ENCODE data around the gene TBX6.
"Not testable (repeated sequence)": the region's sequence is repeated elsewhere in the genome, so short reads cannot be mapped to it uniquely, and the experiment has no call there.

TBX6 gene

GRCh38 chr16:30127993-30128392 is 36.3 kb upstream of the TBX6 start:
- TF ChIP-seq, protein P1, sequence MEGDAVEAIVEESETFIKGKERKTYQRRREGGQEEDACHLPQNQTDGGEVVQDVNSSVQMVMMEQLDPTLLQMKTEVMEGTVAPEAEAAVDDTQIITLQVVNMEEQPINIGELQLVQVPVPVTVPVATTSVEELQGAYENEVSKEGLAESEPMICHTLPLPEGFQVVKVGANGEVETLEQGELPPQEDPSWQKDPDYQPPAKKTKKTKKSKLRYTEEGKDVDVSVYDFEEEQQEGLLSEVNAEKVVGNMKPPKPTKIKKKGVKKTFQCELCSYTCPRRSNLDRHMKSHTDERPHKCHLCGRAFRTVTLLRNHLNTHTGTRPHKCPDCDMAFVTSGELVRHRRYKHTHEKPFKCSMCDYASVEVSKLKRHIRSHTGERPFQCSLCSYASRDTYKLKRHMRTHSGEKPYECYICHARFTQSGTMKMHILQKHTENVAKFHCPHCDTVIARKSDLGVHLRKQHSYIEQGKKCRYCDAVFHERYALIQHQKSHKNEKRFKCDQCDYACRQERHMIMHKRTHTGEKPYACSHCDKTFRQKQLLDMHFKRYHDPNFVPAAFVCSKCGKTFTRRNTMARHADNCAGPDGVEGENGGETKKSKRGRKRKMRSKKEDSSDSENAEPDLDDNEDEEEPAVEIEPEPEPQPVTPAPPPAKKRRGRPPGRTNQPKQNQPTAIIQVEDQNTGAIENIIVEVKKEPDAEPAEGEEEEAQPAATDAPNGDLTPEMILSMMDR (IDR thresholded peaks at IDR 0.05; ENCODE audit: low read depth, low read length): no peak

DNA sequence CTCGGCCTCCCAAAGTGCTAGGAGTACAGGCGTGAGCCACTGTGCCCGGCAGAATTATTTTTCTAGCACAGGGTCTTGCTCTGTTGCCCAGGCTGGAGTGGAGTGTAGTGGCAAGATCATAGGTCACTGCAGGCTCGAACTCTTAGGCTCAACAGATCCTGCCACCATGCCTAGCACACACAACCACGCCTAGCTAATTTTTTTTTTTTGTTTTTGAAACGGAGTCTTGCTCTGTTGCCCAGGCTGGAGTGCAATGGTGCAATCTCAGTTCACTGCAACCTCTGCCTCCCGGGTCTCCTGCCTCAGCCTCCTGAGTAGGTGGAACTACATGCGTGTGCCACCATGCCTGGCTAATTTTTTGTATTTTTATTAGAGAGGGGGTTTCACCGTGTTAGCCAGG is 34.0 kb upstream of the TBX6 start:
- not testable (repeated sequence) for H3K4me3 ChIP-seq (ENCODE audit: low read depth, low read length)

More at GRCh38 chr16:30127993-30128392, 36.3 kb upstream of the TBX6 start:
- no peak overlapping the region for H3K4me3 ChIP-seq (ENCODE audit: low read depth, low read length)

GRCh38 chr16:30124985-30125379 is 33.3 kb upstream of the TBX6 start:
- no peak overlapping the region for H3K4me3 ChIP-seq (ENCODE audit: low read depth, low read length)
- TF ChIP-seq, protein P1 (IDR thresholded peaks at IDR 0.05; ENCODE audit: low read depth, low read length): no peak

DNA sequence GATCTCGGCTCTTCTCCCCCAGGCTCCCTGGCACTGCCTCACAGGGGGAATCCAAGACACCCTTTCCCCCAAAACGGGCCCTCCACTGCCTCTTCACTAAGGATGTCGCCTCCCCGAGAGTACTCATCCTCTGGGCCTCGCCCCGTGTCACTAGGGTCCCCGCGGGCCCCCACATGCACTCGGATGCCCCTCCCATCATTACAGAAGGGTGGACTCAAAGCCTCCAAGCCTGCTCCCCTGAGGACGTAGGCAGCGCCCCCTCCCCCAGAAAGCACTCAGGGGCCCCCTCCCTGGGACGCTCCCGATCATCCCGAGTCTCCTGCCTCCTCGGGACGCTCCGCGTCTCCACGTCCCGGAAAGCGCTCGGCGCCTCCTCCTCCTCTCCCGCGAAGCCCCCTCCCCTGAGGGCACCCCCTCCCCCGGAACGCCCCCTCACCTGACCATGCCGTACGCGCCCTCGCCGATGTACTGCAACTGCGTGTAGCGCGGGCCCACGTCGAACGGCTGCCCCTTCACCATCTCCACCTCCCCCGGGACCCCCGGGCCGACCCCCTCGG is 31.0 kb upstream of the TBX6 start:
- TF ChIP-seq, protein P1 (IDR thresholded peaks at IDR 0.05; ENCODE audit: low read depth, low read length): no peak
- H3K4me3 ChIP-seq (ENCODE audit: low read depth, low read length): peak overlapping the region; percentile 85

DNA sequence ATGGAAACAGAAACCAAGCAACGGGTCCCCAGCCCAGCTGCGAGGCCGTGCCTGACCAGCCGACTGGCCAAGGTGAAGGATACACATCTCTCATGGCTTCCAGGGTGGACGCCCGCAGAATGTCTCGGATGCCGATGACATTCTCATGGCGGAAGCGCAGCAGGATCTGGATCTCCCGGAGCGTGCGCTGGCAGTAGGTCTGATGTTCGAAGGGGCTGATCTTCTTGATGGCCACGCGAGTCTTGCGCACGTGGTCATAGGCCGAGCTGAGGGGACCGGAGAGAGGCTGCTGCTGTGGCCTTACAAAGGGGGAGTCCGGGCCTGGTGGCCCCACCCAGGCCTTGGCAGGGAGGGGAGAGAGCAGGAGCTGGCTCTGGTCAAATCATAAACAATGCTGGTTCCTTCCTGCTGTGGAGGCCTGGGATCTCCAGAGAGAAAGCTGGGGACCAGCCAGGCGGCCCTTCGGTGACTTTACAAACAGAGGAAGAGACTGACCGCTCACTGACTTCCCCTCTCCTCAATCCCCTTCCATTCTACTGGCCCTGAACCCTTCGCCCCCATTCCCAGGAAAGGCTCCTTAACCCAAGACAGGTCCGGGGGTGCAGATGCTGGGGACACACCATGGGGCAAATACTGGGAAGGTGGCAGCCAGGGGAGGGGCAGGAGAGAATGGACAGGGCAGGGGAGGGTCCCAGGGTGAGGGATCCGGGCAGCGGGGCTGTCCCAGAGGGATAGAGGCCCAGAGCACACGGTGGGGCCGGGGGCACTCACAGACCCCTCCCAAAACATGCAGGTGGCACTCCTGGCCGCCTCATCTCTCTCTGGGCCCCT is 30.2 kb upstream of the TBX6 start:
- TF ChIP-seq, protein P1 (IDR thresholded peaks at IDR 0.05; ENCODE audit: low read depth, low read length): no peak
- peak overlapping the region; percentile 85 for H3K4me3 ChIP-seq (ENCODE audit: low read depth, low read length)

GRCh38 chr16:30120340-30121105 is 28.8 kb upstream of the TBX6 start:
- H3K4me3 ChIP-seq (ENCODE audit: low read depth, low read length): no peak overlapping the region

DNA sequence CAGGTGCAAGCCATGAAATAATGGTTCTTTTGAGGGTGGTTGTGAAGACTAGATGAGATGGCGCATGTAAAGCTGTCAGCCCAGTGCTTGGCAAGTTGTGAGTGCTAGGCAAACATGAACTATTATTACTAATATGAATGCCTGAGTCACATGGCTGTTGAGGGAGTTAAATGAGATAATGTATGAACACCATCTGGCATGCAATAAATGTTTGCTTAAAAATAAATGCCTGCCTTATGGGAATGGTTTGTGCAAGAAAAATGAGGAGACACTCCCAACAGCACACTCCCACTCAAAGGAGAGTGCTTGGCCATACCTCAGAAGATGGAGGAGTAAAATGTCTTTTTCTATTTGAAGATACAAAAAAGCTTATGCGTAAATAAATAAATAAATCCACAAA is 27.7 kb upstream of the TBX6 start:
- TF ChIP-seq, protein P1 (IDR thresholded peaks at IDR 0.05; ENCODE audit: low read depth, low read length): no peak
- H3K4me3 ChIP-seq (ENCODE audit: low read depth, low read length): no peak overlapping the region

More at GRCh38 chr16:30120340-30121105, 28.8 kb upstream of the TBX6 start:
- TF ChIP-seq, protein P1 (IDR thresholded peaks at IDR 0.05; ENCODE audit: low read depth, low read length): no peak

Data from WI38 (cell line).